Naive B cell (primary cell): Measurements from ENCODE around the gene HERC4. TPM values are rescaled to one million over a fixed set of nuclear protein-coding genes. Genes with fewer than 3 reads are reported as not detected.

Experiments used
- ATAC-seq, 2 donors: fragments of 150-1000 bp; cut with Tn5 transposase; 2 replicates each; pipeline ENCODE4 v1.10.0; 2021; ENCODE audit warnings: low read depth in 2 of 2, mild to moderate bottlenecking in 2 of 2, moderate library complexity in 2 of 2
- DNase-seq: peaks from one replicate; pipeline ENCODE4 v3.0.0; 2022
- H3K27ac Mint-ChIP-seq, 6 donors: one replicate each; pipeline ENCODE4 v1.8.0; 2020 to 2022; ENCODE audit warnings: mild to moderate bottlenecking in 6 of 6, mixed read lengths in 6 of 6, moderate library complexity in 5 of 6, inconsistent platforms in 2 of 6
- H3K27me3 Mint-ChIP-seq, 3 donors: one replicate each; pipeline ENCODE4 v1.8.0; 2021 to 2022; ENCODE audit warnings: mixed read lengths in 3 of 3, mild to moderate bottlenecking in 1 of 3
- H3K36me3 Mint-ChIP-seq, 2 donors: one replicate each; pipeline ENCODE4 v1.8.0; 2020 to 2022; ENCODE audit warnings: mixed read lengths in 2 of 2, inconsistent platforms in 1 of 2, mild to moderate bottlenecking in 1 of 2
- H3K4me1 Mint-ChIP-seq, 3 donors: one replicate each; pipeline ENCODE4 v1.8.0; 2020 to 2022; ENCODE audit warnings: mixed read lengths in 3 of 3, inconsistent platforms in 1 of 3, mild to moderate bottlenecking in 1 of 3, moderate library complexity in 1 of 3
- H3K4me3 Mint-ChIP-seq, 8 donors: one replicate each; pipeline ENCODE4 v1.8.0; 2020 to 2022; ENCODE audit warnings: mild to moderate bottlenecking in 8 of 8, mixed read lengths in 8 of 8, moderate library complexity in 8 of 8, inconsistent platforms in 2 of 8
- H3K9me3 Mint-ChIP-seq, 7 donors: one replicate each; pipeline ENCODE4 v1.8.0; 2020 to 2022; ENCODE audit warnings: mixed read lengths in 7 of 7, mild to moderate bottlenecking in 5 of 7, inconsistent platforms in 2 of 7, moderate library complexity in 1 of 7
- polyA plus RNA-seq, 6 donors: library from polyadenylated mRNA; unstranded; fragments of 300-500 nt; fragmentation: Illumina TruSeq; gene quantifications; one replicate each; pipeline ENCODE4 v1.2.3, GENCODE V29; 2021; ENCODE audit warnings: low read depth in 6 of 6

Gene HERC4
- polyA plus RNA-seq, 6 donors from 2014 or later: 19.5 to 37.5 (median 23.9) TPM

GRCh38 chr10:68103901-68104300 lies 28.8 kb upstream of the HERC4 start:
- Mint-ChIP-seq H3K36me3 (no peaks in the 10 kb centered on the region), H3K27me3 (peaks cover 0 to 5% (median 0%) of the 10 kb centered on the region in 3 donors), H3K9me3 (no peaks in the 10 kb centered on the region), H3K27ac (no peak overlapping the region), H3K4me3 (no peak overlapping the region), H3K4me1 (peaks cover 0 to 2% (median 0%) of the 10 kb centered on the region in 3 donors)
- DNase-seq (no peak), ATAC-seq (no peak)

GRCh38 chr10:68103261-68103878 lies 28.3 kb upstream of the HERC4 start:
- Mint-ChIP-seq H3K27me3 (peaks cover 0 to 5% (median 0%) of the 10 kb centered on the region in 3 donors), H3K9me3 (no peaks in the 10 kb centered on the region), H3K27ac (no peak overlapping the region), H3K4me3 (no peak overlapping the region), H3K4me1 (peaks cover 0 to 2% (median 0%) of the 10 kb centered on the region in 3 donors), H3K36me3 (no peaks in the 10 kb centered on the region)
- ATAC-seq (no peak), DNase-seq (no peak)

GRCh38 chr10:68101066-68101465 lies 26.0 kb upstream of the HERC4 start:
- Mint-ChIP-seq H3K36me3 (no peaks in the 10 kb centered on the region), H3K27ac (no peak overlapping the region), H3K27me3 (no peaks in the 10 kb centered on the region), H3K9me3 (no peaks in the 10 kb centered on the region), H3K4me1 (peaks cover 0 to 2% (median 0%) of the 10 kb centered on the region in 3 donors), H3K4me3 (no peak overlapping the region)
- DNase-seq: no peak
- no peak for ATAC-seq

GRCh38 chr10:68099736-68100135 lies 24.7 kb upstream of the HERC4 start:
- DNase-seq (no peak), ATAC-seq (no peak)
- no peaks in the 10 kb centered on the region for H3K36me3 Mint-ChIP-seq
- H3K4me3 Mint-ChIP-seq: no peak overlapping the region
- H3K9me3 Mint-ChIP-seq: peaks cover 0 to 2% (median 0%) of the 10 kb centered on the region in 7 donors
- H3K27me3 Mint-ChIP-seq: no peaks in the 10 kb centered on the region
- no peak overlapping the region for H3K27ac Mint-ChIP-seq
- peaks cover 0 to 2% (median 0%) of the 10 kb centered on the region in 3 donors for H3K4me1 Mint-ChIP-seq

GRCh38 chr10:68096913-68097516 lies 21.9 kb upstream of the HERC4 start:
- ATAC-seq: no peak

GRCh38 chr10:68095153-68095552 lies 20.1 kb upstream of the HERC4 start:
- Mint-ChIP-seq H3K4me1 (peaks cover 0 to 5% (median 0%) of the 10 kb centered on the region in 3 donors), H3K27me3 (no peaks in the 10 kb centered on the region), H3K27ac (peak overlapping the region in 1 of 6 donors; percentile 80), H3K9me3 (peaks cover 0 to 11% (median 5%) of the 10 kb centered on the region in 7 donors), H3K4me3 (no peak overlapping the region), H3K36me3 (no peaks in the 10 kb centered on the region)
- DNase-seq: no peak
- ATAC-seq: no peak

More at GRCh38 chr10:68096913-68097516, 21.9 kb upstream of the HERC4 start:
- H3K27ac Mint-ChIP-seq: no peak overlapping the region
- H3K36me3 Mint-ChIP-seq: no peaks in the 10 kb centered on the region
- no peak overlapping the region for H3K4me3 Mint-ChIP-seq
- peaks cover 0 to 11% (median 5%) of the 10 kb centered on the region in 7 donors for H3K9me3 Mint-ChIP-seq
- no peaks in the 10 kb centered on the region for H3K27me3 Mint-ChIP-seq
- no peak for DNase-seq
- H3K4me1 Mint-ChIP-seq: peaks cover 0 to 7% (median 0%) of the 10 kb centered on the region in 3 donors

GRCh38 chr10:68092512-68092911 lies 17.4 kb upstream of the HERC4 start:
- DNase-seq: no peak
- H3K4me3 Mint-ChIP-seq: no peak overlapping the region
- H3K27ac Mint-ChIP-seq: no peak overlapping the region

GRCh38 chr10:68090586-68090985 lies 15.5 kb upstream of the HERC4 start:
- Mint-ChIP-seq H3K27ac (no peak overlapping the region), H3K36me3 (no peaks in the 10 kb centered on the region), H3K4me3 (no peak overlapping the region), H3K27me3 (peaks cover 8 to 12% (median 11%) of the 10 kb centered on the region in 3 donors), H3K9me3 (peaks cover 0 to 11% (median 5%) of the 10 kb centered on the region in 7 donors), H3K4me1 (peaks cover 0 to 5% (median 0%) of the 10 kb centered on the region in 3 donors)
- ATAC-seq (no peak), DNase-seq (no peak)

More at GRCh38 chr10:68092512-68092911, 17.4 kb upstream of the HERC4 start:
- Mint-ChIP-seq H3K27me3 (peaks cover under 1 to 11% (median 8%) of the 10 kb centered on the region in 3 donors), H3K4me1 (peaks cover 0 to 5% (median 0%) of the 10 kb centered on the region in 3 donors), H3K9me3 (peaks cover 0 to 11% (median 5%) of the 10 kb centered on the region in 7 donors), H3K36me3 (no peaks in the 10 kb centered on the region)
- ATAC-seq: no peak

GRCh38 chr10:68088740-68089139 lies 13.7 kb upstream of the HERC4 start:
- Mint-ChIP-seq H3K4me3 (no peak overlapping the region), H3K27me3 (peaks cover 8 to 12% (median 11%) of the 10 kb centered on the region in 3 donors), H3K27ac (no peak overlapping the region), H3K9me3 (peaks cover 0 to 9% (median 3%) of the 10 kb centered on the region in 7 donors), H3K36me3 (no peaks in the 10 kb centered on the region), H3K4me1 (peaks cover 0 to 3% (median 0%) of the 10 kb centered on the region in 3 donors)
- DNase-seq: no peak
- ATAC-seq: no peak

- Mint-ChIP-seq H3K36me3 (no peaks in the 10 kb centered on the region), H3K27ac (no peak overlapping the region), H3K9me3 (peaks cover 0 to 3% (median 0%) of the 10 kb centered on the region in 7 donors), H3K4me1 (no peaks in the 10 kb centered on the region), H3K4me3 (no peak overlapping the region), H3K27me3 (peaks cover 8 to 14% (median 11%) of the 10 kb centered on the region in 3 donors)
- DNase-seq (no peak), ATAC-seq (no peak)
Observed at GRCh38 chr10:68087685-68088401, 12.8 kb upstream of the HERC4 start.

GRCh38 chr10:68086910-68087684 lies 12.0 kb upstream of the HERC4 start:
- H3K27ac Mint-ChIP-seq: no peak overlapping the region

GRCh38 chr10:68086011-68086410 lies 10.9 kb upstream of the HERC4 start:
- no peaks in the 10 kb centered on the region for H3K4me1 Mint-ChIP-seq
- no peaks in the 10 kb centered on the region for H3K36me3 Mint-ChIP-seq
- H3K27me3 Mint-ChIP-seq: peaks cover 8 to 19% (median 15%) of the 10 kb centered on the region in 3 donors
- peak overlapping the region in 1 of 6 donors; percentile 8 for H3K27ac Mint-ChIP-seq
- no peak overlapping the region for H3K4me3 Mint-ChIP-seq
- ATAC-seq: no peak
- H3K9me3 Mint-ChIP-seq: peaks cover 0 to 3% (median 0%) of the 10 kb centered on the region in 7 donors
- DNase-seq: no peak

More at GRCh38 chr10:68086910-68087684, 12.0 kb upstream of the HERC4 start:
- no peaks in the 10 kb centered on the region for H3K4me1 Mint-ChIP-seq
- H3K9me3 Mint-ChIP-seq: peaks cover 0 to 3% (median 0%) of the 10 kb centered on the region in 7 donors
- H3K27me3 Mint-ChIP-seq: peaks cover 8 to 19% (median 15%) of the 10 kb centered on the region in 3 donors
- DNase-seq: no peak
- ATAC-seq: no peak
- no peaks in the 10 kb centered on the region for H3K36me3 Mint-ChIP-seq
- H3K4me3 Mint-ChIP-seq: no peak overlapping the region

GRCh38 chr10:68084469-68084868 lies 9.4 kb upstream of the HERC4 start:
- peaks cover 8 to 19% (median 15%) of the 10 kb centered on the region in 3 donors for H3K27me3 Mint-ChIP-seq
- ATAC-seq (no peak), DNase-seq (no peak)
- no peaks in the 10 kb centered on the region for H3K36me3 Mint-ChIP-seq
- peaks cover 0 to 3% (median 0%) of the 10 kb centered on the region in 7 donors for H3K9me3 Mint-ChIP-seq
- no peak overlapping the region for H3K27ac Mint-ChIP-seq
- no peaks in the 10 kb centered on the region for H3K4me1 Mint-ChIP-seq
- no peak overlapping the region for H3K4me3 Mint-ChIP-seq
